GM19239 (cell line): ENCODE measurements around the gene RHOXF1.
"Not testable (repeated sequence)": the region's sequence is repeated elsewhere in the genome, so short reads cannot be mapped to it uniquely, and the experiment has no call there.

ENCODE experiments used
- DNase-seq: peaks from one replicate; pipeline ENCODE4 v3.0.0; 2011; ENCODE audit warnings: low spot score; ENCODE audit not compliant: insufficient read length
- FAIRE-seq: peaks from 2 replicates; lab custom pipeline; 2011; peaks lifted over from hg19 to GRCh38; lab: Jason Lieb, UNC

The RHOXF1 gene

GRCh38 chrX:120087289-120088017 lies 28.3 kb downstream of the RHOXF1 start:
- no peak for FAIRE-seq
- DNase-seq: no peak

- FAIRE-seq: peak; percentile 91
- not testable (repeated sequence) for DNase-seq
Measured at GRCh38 chrX:120085553-120086185, 30.0 kb downstream of the RHOXF1 start.

- DNase-seq, FAIRE-seq: not testable (repeated sequence)
Measured at GRCh38 chrX:120077590-120077989, 38.1 kb downstream of the RHOXF1 start, which contains the start of gene RHOXF2B. RHOXF2B (minus strand) TSS chrX:120077690; CDS start chrX:120077552, 138 bp downstream.

GRCh38 chrX:120066169-120066568 lies 49.5 kb downstream of the RHOXF1 start:
- not testable (repeated sequence) for FAIRE-seq, DNase-seq
